SK-N-MC (cell line): Measurements from ENCODE around the gene TMEM52.

Source experiments
- EZH2 ChIP-seq: fragments of 200-600 bp; sonication (generic); IDR thresholded peaks from one replicate; pipeline ENCODE4 v1.6.1; 2017; ENCODE audit warnings: antibody characterized with exemption
- POLR2AphosphoS5 ChIP-seq: IDR thresholded peaks from 2 replicates; pipeline ENCODE4 v1.6.1; 2012; ENCODE audit warnings: mild to moderate bottlenecking, low read depth, low read length, borderline replicate concordance

GRCh38 chr1:1917304-1917976 lies 1.6 kb downstream of the TMEM52 start:
- TF ChIP-seq POLR2AphosphoS5, result no peak
- TF ChIP-seq EZH2, result no peak
